ENCODE data around the gene CEP85.
"Not testable (repeated sequence)": the region's sequence is repeated elsewhere in the genome, so short reads cannot be mapped to it uniquely, and the experiment has no call there.

CEP85 gene

GRCh38 chr1:26224606-26225005 is 9.4 kb upstream of the CEP85 start:
- no peak for DNase-seq

DNA sequence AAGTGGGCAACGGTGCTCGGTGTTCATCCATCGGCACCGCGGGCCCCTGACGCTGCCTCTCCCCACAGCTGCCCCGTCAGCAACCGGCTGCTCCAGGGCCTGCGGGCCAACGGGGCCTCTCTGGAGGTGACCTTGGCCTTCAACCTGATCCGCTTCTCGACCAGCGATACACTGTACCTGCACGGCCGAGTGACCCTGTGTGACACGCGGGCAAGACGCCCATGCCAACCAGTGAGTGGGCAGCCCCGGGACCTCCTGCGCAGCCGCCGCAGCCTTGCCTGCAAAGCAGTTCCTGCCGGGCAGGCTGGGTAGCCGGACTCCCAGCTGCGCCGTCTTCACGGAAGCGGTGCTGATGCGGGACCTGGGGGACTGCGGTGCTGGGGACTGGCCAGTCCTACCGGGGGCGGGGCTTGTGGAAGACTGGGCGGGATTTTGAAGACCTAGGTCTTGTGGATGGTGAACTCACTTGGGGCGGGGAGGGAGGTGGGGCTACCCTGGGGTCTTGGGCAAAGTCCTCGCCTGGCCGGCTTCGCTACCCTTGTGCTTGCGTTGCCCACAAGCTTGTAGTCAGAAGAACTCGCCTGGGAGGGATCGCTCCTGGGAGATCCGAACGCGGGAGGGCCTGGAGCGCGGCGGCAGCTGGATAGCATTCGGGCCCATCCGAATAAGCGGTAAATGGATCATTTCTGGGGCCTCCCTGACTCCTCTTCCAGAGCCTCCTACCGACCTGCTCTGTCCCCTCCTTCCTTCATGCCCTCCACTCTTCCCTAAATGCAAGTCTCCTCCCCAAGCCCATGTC is 8.8 kb upstream of the CEP85 start:
- peak; percentile 65 for DNase-seq

DNA sequence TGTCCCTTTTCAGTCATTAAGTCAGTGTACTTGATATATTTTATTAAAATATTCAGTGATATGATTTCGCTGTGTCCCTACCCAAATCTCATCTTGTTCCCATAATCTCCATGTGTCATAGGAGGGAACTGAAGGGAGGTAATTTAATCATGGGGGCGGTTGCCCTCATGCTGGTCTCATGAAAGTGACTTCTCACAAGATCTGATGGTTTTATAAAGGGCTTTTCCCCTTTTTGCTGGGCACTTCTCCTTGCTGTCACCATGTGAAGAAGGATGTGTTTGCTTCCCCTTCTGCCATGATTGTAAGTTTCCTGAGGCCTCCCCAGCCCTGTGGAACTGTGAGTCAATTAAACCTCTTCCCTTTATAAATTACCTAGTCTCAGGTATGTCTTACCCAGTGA is 3.3 kb upstream of the CEP85 start:
- not testable (repeated sequence) for DNase-seq

- DNase-seq, result no peak
These were observed 807 bp downstream of the CEP85 start for GRCh38 chr1:26234644-26235370.

DNA sequence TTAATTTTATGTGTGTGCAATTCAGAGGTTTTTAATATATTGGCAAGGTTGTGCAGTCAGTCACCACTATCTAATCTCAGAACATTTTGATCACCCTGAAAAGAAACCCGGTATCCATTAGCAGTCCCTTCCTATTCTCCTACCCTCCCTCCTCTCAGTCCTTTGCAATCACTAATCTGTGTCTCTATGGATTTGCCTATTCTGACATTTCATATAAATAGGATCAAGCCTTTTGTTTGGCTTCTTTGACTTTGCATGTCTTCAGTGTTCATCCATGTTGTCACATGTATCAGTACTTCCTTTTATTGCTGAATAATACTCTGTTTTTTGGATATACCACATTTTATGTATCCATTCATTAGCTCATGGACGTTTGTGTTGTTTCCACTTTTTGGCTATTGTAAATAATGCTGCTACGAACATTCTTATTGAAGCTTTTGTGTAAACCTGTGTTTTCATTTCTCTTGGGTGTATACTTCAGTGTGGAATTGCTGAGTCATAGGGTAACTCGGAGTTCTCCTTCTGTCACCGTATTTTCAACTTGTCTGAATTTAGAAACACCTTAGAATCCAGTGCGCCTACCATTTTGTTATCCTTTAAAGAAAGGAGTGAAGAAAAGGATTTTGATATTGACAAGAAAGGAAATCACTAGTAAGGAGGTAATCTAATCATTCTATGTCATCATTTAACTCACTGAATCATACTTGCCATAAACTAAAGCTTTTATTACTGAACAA is 3.4 kb downstream of the CEP85 start:
- DNase-seq, result no peak

DNA sequence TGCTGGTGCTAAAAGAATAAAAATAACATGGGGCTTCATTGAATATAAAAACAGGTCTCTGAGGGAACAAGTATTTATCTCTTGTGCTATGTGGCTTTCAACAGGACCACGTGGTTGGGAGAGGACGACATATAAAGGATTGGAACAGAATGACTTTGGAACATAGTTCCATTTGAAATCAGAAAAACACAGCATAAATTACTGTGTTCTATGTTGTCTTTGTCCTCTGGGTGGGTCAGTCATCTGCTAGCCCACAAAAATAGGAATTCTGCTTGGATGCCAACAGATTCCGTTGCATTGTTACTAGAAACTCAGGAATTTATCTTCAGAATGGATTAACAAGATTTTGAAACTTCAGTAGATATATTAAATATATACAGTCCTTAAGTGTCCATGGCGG is 5.9 kb downstream of the CEP85 start:
- DNase-seq, result no peak

- no peak for DNase-seq
These were observed 18.7 kb downstream of the CEP85 start for GRCh38 chr1:26252718-26253117.

DNA sequence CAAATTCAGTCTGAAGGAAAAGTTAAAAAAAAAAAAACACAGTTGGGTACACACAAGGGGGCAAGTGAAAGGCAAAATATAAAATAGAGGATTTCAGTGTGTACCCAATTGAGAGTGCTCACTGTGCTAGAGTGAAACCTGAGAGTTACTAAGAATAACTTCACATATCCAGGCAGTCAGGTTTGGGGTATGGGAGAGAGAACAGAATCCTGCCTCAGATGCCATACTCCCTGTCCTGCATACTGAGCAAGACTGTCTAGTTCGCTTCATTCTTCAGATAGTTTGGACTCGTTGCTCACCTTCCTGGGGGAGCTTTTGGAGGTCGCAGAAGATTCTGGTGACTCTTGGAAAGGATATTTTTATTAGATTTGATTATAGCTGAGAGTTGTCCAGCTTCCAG is 20.4 kb downstream of the CEP85 start:
- DNase-seq, result no peak

- DNase-seq, result no peak
These were observed 23.2 kb downstream of the CEP85 start for GRCh38 chr1:26257222-26257621.

DNA sequence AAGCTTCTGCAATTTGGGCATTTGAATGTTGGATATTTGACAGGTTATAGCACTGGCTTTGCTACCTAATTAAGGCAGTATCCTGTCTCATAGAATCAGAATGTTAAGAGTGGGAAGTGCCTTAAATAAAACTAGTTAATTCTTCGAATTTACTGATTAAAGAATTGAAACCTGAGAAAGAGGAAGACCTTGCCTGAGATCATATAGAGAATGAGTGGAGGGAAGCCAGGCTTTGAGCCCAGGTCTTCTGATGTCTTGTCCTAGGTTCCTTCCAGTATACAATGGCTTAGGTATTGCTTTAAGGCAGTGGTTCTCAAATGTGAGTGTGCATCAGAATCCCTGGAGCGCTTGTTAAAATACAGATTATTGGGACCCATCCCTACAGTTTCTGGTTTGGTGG is 25.0 kb downstream of the CEP85 start:
- no peak for DNase-seq

DNA sequence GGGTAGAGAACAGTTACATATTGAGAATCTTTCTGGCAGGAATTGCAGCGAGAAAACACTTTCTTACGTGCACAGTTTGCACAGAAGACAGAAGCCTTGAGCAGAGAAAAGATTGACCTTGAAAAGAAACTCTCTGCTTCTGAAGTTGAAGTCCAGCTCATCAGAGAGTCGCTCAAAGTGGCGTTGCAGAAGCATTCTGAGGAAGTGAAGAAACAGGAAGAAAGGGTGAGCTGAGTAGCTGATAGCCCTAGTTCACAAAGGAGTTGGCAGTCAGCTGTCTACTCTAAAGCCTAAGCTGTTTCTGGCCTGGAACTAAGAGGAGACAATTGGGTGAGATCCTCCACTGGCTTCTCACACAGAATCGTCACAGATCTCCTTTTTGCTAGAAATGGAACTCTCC is 25.6 kb downstream of the CEP85 start:
- no peak for DNase-seq

GRCh38 chr1:26263212-26263611 is 29.2 kb downstream of the CEP85 start:
- DNase-seq, result no peak

- no peak for DNase-seq
These were observed 31.4 kb downstream of the CEP85 start for GRCh38 chr1:26265405-26265804.

- no peak for DNase-seq
These were observed 34.5 kb downstream of the CEP85 start for GRCh38 chr1:26268290-26269197.

DNA sequence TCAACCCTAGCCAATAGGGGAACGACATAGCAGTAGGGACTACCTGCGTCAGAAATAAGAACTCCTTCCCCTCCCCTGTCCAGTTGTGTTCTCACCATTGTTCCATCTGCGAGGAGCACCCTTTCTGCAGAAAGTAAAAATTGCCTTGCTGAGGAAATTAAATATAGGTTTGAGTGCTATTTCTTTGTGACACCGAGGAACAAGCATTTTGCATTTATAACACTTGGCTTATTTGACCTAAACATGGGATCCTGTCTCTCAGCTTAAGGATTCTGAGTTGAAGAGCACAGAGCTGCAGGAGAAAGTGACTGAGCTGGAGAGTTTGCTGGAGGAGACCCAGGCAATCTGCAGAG is 35.2 kb downstream of the CEP85 start:
- DNase-seq, result no peak

- DNase-seq, result no peak
These were observed 40.9 kb downstream of the CEP85 start for GRCh38 chr1:26274801-26275425.

- peak; percentile 67 for DNase-seq
These were observed 41.8 kb downstream of the CEP85 start for GRCh38 chr1:26275580-26276431.

- DNase-seq, result no peak
These were observed 42.4 kb downstream of the CEP85 start for GRCh38 chr1:26276432-26276838.

DNA sequence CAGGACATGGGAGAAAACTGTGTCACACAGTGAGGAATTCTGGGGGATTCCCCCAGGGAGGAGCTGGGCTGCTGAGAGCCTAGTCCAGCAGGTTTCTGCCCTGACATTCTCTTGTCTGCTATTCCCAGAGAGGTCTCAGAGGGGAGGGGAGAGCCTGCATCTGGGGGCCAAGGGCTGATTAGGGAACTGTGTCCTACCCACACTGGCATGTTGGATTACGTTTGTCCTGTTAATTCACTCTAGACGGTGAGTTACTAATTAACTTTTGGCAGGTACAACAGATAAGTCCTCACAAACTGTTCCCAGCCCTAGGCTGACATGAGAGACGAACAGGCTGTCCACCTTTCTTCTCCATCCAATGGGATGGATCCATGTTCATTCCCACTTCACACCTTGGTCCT is 43.3 kb downstream of the CEP85 start:
- DNase-seq, result no peak

DNA sequence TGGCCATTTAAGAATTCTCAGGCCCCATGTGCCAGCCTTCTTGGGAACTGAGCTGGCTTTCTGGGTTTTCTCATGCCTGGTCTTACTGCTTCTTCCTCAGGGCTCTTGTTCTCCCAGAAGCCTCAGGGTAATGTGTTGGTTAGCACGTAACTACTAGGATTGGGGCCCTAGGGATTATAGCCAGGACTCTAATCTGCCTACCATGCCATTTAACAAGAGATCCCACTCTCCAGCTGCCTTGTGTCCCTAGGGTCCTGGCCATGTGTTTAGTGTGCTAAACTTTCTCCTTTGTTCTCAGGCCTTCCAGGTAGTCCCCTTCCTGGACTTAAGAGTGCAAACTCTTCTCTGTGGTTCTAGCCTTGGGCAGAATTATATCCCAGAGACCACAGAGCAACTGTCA is 43.7 kb downstream of the CEP85 start:
- DNase-seq, result no peak

DNA sequence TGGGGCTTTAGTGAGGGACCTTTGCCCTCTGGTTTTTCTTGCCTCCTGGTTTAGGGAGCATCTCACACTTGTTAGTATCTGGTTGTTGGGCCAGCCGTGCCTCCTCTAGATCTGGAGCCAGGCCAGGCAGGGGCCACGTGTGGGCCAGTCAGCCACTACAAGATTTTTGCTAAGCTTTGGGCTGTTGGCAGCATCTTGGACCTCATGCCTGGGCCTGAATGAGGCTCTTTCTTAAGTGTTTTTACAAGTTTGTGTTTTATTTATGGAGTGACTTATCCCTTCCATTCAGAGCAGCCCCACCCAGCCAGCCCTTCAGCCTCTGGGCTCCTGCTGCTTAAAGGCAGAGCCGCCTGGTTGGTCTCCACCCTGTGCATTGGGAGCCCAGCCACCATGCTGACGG is 44.3 kb downstream of the CEP85 start:
- DNase-seq, result no peak
